ENCODE data around the gene HABP4.

DNA sequence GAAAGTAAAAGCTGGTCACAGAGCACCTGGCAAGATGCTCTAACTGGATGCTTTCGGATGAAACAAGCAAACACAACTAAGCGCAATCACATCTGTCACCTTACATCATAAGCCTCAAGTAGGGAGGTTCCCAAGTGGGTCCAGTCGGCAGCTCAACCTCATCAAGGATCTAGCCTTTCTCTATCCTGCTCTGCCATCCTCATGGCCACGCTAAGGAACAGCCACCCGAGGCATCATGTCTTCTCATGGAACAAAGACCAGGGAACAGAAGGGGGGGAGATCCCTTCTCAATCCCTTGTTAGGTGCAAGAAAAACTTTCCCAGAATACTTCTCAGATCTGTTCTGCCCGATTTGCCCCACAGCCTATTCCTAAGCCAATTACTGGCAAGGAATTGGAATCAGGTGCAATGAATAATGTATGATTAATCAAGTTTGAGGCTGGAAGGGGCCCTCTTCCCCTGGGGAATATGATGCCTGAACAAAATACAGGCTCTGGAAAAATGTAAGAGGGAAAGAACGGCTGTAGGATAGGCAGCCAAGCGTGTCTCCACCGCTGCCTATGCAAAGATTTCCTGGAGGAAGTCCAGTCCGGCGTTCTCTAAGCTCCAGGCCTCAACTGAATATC, 1.3 kb upstream of the HABP4 start:
- TF ChIP-seq, protein P1, sequence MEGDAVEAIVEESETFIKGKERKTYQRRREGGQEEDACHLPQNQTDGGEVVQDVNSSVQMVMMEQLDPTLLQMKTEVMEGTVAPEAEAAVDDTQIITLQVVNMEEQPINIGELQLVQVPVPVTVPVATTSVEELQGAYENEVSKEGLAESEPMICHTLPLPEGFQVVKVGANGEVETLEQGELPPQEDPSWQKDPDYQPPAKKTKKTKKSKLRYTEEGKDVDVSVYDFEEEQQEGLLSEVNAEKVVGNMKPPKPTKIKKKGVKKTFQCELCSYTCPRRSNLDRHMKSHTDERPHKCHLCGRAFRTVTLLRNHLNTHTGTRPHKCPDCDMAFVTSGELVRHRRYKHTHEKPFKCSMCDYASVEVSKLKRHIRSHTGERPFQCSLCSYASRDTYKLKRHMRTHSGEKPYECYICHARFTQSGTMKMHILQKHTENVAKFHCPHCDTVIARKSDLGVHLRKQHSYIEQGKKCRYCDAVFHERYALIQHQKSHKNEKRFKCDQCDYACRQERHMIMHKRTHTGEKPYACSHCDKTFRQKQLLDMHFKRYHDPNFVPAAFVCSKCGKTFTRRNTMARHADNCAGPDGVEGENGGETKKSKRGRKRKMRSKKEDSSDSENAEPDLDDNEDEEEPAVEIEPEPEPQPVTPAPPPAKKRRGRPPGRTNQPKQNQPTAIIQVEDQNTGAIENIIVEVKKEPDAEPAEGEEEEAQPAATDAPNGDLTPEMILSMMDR (IDR thresholded peaks at IDR 0.05; ENCODE audit: low read depth, low read length): no peak
- TF ChIP-seq EZH2phosphoT487 (IDR thresholded peaks at IDR 0.05; ENCODE audit: low read depth): no peak
